ENCODE data around the gene DCTN5. TPM values are rescaled to one million over a fixed set of nuclear protein-coding genes. Genes with fewer than 3 reads are reported as not detected.

DCTN5 gene
- total and polyA plus RNA-seq, 2 of the 13 experiments (the other 11 are each of a cell fraction or from before 2014, with no cell fraction given) = 105 to 207 TPM

- TF ChIP-seq, protein P1, sequence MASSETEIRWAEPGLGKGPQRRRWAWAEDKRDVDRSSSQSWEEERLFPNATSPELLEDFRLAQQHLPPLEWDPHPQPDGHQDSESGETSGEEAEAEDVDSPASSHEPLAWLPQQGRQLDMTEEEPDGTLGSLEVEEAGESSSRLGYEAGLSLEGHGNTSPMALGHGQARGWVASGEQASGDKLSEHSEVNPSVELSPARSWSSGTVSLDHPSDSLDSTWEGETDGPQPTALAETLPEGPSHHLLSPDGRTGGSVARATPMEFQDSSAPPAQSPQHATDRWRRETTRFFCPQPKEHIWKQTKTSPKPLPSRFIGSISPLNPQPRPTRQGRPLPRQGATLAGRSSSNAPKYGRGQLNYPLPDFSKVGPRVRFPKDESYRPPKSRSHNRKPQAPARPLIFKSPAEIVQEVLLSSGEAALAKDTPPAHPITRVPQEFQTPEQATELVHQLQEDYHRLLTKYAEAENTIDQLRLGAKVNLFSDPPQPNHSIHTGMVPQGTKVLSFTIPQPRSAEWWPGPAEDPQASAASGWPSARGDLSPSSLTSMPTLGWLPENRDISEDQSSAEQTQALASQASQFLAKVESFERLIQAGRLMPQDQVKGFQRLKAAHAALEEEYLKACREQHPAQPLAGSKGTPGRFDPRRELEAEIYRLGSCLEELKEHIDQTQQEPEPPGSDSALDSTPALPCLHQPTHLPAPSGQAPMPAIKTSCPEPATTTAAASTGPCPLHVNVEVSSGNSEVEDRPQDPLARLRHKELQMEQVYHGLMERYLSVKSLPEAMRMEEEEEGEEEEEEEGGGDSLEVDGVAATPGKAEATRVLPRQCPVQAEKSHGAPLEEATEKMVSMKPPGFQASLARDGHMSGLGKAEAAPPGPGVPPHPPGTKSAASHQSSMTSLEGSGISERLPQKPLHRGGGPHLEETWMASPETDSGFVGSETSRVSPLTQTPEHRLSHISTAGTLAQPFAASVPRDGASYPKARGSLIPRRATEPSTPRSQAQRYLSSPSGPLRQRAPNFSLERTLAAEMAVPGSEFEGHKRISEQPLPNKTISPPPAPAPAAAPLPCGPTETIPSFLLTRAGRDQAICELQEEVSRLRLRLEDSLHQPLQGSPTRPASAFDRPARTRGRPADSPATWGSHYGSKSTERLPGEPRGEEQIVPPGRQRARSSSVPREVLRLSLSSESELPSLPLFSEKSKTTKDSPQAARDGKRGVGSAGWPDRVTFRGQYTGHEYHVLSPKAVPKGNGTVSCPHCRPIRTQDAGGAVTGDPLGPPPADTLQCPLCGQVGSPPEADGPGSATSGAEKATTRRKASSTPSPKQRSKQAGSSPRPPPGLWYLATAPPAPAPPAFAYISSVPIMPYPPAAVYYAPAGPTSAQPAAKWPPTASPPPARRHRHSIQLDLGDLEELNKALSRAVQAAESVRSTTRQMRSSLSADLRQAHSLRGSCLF (CRISPR knock-in tag; IDR thresholded peaks at IDR 0.05; ENCODE audit: borderline replicate concordance) = no peak
- 0 out of 2 replicates have a peak, but pooled peaks have one; percentile 64 for TF ChIP-seq ZNF30 (CRISPR knock-in tag; IDR thresholded peaks at IDR 0.05)
- 0 out of 2 replicates have a peak, but pooled peaks have one; percentile 1 for TF ChIP-seq ZNF607 (CRISPR knock-in tag; IDR thresholded peaks at IDR 0.05; ENCODE audit: borderline replicate concordance)
- no peak for TF ChIP-seq HINFP (CRISPR knock-in tag; IDR thresholded peaks at IDR 0.05; ENCODE audit: low read depth)
- no peak for TF ChIP-seq PHF5A (CRISPR knock-in tag; IDR thresholded peaks at IDR 0.05; ENCODE audit: low read depth, unreplicated experiment)
- peak; percentile 50; the same call in 1 of the 2 replicates for TF ChIP-seq RFXAP (CRISPR knock-in tag; IDR thresholded peaks at IDR 0.05; ENCODE audit: borderline replicate concordance)
- TF ChIP-seq PHF20 (CRISPR knock-in tag; IDR thresholded peaks at IDR 0.05) = no peak
- TF ChIP-seq MZF1 (CRISPR knock-in tag; IDR thresholded peaks at IDR 0.05; ENCODE audit: borderline replicate concordance) = 0 out of 2 replicates have a peak, but pooled peaks have one; percentile 74
- no peak for TF ChIP-seq KLF12 (CRISPR knock-in tag; IDR thresholded peaks at IDR 0.05; ENCODE audit: borderline replicate concordance)
- no peak for TF ChIP-seq PRPF4 (IDR thresholded peaks at IDR 0.05; ENCODE audit: low read depth, low read length, poor library complexity, severe bottlenecking)
- TF ChIP-seq NCOA2 (CRISPR knock-in tag; IDR thresholded peaks at IDR 0.05) = no peak
- 0 out of 2 replicates have a peak, but pooled peaks have one; percentile 56 for TF ChIP-seq ZNF572 (CRISPR knock-in tag; IDR thresholded peaks at IDR 0.05)
- TF ChIP-seq, protein P2, sequence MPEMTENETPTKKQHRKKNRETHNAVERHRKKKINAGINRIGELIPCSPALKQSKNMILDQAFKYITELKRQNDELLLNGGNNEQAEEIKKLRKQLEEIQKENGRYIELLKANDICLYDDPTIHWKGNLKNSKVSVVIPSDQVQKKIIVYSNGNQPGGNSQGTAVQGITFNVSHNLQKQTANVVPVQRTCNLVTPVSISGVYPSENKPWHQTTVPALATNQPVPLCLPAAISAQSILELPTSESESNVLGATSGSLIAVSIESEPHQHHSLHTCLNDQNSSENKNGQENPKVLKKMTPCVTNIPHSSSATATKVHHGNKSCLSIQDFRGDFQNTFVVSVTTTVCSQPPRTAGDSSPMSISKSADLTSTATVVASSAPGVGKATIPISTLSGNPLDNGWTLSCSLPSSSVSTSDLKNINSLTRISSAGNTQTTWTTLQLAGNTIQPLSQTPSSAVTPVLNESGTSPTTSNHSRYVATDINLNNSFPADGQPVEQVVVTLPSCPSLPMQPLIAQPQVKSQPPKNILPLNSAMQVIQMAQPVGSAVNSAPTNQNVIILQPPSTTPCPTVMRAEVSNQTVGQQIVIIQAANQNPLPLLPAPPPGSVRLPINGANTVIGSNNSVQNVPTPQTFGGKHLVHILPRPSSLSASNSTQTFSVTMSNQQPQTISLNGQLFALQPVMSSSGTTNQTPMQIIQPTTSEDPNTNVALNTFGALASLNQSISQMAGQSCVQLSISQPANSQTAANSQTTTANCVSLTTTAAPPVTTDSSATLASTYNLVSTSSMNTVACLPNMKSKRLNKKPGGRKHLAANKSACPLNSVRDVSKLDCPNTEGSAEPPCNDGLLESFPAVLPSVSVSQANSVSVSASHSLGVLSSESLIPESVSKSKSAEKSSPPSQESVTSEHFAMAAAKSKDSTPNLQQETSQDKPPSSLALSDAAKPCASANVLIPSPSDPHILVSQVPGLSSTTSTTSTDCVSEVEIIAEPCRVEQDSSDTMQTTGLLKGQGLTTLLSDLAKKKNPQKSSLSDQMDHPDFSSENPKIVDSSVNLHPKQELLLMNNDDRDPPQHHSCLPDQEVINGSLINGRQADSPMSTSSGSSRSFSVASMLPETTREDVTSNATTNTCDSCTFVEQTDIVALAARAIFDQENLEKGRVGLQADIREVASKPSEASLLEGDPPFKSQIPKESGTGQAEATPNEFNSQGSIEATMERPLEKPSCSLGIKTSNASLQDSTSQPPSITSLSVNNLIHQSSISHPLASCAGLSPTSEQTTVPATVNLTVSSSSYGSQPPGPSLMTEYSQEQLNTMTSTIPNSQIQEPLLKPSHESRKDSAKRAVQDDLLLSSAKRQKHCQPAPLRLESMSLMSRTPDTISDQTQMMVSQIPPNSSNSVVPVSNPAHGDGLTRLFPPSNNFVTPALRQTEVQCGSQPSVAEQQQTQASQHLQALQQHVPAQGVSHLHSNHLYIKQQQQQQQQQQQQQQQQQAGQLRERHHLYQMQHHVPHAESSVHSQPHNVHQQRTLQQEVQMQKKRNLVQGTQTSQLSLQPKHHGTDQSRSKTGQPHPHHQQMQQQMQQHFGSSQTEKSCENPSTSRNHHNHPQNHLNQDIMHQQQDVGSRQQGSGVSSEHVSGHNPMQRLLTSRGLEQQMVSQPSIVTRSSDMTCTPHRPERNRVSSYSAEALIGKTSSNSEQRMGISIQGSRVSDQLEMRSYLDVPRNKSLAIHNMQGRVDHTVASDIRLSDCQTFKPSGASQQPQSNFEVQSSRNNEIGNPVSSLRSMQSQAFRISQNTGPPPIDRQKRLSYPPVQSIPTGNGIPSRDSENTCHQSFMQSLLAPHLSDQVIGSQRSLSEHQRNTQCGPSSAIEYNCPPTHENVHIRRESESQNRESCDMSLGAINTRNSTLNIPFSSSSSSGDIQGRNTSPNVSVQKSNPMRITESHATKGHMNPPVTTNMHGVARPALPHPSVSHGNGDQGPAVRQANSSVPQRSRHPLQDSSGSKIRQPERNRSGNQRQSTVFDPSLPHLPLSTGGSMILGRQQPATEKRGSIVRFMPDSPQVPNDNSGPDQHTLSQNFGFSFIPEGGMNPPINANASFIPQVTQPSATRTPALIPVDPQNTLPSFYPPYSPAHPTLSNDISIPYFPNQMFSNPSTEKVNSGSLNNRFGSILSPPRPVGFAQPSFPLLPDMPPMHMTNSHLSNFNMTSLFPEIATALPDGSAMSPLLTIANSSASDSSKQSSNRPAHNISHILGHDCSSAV (CRISPR knock-in tag; IDR thresholded peaks at IDR 0.05; ENCODE audit: borderline replicate concordance) = no peak
- 0 out of 2 replicates have a peak, but pooled peaks have one; percentile 2 for TF ChIP-seq ZMYM3 (CRISPR knock-in tag; IDR thresholded peaks at IDR 0.05)
- no peak for TF ChIP-seq MLLT10 (CRISPR knock-in tag; IDR thresholded peaks at IDR 0.05)
- 0 out of 2 replicates have a peak, but pooled peaks have one; percentile 4 for TF ChIP-seq ZFY (CRISPR knock-in tag; IDR thresholded peaks at IDR 0.05)
Observed at GRCh38 chr16:23679986-23680336, 38.7 kb downstream of the DCTN5 start (continued).
